UCSD-AML1 (cell line): ENCODE data around the gene ZCCHC18.

Experiments
- DNase-seq: peaks from one replicate; lab custom pipeline; 2025; ENCODE audit not compliant: unreplicated experiment; lab: John Stamatoyannopoulos, UW

ZCCHC18 gene

DNA sequence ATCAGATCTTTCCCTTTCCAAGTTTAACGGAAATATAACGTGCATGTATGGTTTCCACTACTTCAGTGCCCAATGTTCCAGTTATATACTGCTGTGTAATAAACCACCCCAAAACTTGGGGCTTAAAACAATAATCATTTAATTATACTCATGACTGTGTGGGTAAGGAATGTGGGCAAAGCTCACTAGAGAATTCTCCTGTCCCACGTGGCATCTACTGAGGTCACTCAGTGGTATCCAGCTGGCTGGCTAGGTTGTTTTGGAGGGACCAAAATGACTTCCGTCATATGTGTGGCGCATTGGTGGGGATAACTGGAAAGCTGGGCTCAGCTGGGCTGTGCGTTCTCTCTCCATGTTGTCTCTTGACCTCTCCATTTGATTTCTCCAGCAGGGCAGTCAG lies 18.5 kb downstream of the ZCCHC18 start:
- DNase-seq: no peak

DNA sequence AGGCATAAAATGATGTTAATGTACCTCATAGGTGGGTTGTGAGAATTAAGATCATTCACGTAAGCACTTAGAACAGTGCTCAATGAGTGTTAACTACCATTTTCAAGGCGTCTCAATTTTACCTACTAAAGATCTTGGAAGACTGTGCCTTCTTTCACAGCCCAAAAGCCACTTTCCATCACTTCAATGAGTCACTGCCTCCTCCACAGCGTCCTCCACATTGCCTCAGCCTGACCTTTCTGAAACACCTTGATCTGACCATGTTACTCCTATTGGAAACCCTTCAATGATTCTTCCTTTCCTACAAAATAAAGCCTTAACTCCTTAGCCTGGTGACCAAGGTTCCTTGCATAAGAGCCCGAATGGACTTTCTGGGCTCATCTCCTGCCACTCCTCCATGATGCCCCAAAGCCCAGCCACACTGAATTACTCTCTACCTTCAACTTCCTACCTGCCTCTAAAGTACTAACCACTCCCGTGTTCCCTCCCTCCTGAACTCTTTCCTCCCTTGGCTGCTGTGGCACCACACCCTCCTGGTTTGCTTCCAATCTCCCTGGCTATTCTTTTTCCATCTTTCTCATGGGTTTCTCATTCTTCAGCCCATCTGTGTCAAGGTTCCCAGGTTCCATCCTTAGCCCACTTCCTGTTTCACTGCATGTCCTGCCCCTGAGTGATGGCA lies 22.4 kb downstream of the ZCCHC18 start:
- DNase-seq: no peak

DNA sequence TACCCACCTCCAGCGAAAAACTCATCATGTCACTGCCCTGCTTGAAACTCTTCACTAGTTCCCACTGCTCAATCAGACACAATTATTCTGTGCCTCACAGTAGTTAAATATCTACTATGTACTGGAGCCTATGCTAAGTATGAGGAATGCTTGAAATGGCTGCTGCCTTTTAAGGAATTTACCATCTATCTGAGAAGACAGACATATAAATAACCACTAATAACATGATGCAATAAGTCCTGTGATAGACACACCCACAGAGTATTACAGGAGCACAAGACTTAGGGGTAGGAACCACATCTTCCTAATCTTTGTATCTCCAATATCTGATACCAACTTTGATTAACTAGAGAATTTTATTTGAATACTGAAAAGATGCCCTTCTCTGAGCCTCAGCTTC lies 23.4 kb downstream of the ZCCHC18 start:
- DNase-seq: no peak

DNA sequence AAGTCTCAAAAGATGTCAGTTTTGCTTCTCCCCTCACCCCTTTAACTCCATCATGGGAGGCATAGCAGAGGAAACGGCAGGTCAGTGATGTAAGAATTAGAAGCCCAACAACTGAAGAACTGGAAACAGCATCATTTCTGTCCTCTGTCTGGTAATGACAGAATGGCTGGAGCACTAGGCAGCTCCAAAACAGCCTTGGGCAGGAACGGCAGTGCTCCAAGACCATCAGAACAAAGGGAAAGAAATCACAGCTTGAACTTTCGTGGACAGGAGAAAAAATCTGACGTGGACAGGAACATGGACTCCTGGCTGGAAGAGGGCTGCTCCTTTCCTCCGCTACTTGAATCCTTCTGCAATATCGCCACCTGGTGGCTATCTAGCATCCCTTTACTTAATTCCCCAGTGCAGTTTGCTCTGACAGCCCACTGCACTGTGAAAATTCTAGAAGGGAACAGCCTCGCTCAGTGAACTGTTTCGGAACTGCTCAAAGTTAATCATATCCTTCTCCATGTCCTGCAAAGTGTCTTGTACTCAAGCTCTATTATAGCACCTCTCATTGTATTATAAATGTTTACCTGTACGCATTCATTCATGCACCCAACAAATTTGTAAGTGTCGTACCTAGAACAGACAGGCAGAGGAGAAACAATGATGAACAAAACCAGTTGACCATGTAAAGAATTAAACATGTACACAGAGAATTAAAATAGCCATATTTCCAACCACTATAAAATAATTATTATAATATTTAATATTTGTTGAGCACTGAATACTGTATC lies 24.1 kb downstream of the ZCCHC18 start:
- DNase-seq: peak; percentile 32

DNA sequence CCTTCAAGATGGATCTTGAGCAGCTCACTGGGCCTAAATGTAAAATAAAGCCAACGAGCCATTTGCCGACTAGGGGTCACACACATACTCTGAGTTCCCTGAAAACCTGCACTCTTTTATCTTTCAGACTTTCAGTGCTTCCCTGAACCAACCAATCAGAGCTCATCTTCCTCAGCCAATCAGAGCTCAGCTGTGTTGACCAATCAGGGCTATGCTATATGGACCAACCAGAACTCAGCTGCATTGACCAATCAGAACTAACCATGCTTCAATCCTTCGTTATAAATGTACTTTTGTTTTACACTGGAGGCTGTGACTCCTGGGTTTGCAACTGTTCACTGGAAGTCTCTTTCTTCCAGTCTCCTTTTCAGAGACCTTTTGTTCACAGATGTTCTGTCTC lies 25.2 kb downstream of the ZCCHC18 start:
- DNase-seq: no peak

DNA sequence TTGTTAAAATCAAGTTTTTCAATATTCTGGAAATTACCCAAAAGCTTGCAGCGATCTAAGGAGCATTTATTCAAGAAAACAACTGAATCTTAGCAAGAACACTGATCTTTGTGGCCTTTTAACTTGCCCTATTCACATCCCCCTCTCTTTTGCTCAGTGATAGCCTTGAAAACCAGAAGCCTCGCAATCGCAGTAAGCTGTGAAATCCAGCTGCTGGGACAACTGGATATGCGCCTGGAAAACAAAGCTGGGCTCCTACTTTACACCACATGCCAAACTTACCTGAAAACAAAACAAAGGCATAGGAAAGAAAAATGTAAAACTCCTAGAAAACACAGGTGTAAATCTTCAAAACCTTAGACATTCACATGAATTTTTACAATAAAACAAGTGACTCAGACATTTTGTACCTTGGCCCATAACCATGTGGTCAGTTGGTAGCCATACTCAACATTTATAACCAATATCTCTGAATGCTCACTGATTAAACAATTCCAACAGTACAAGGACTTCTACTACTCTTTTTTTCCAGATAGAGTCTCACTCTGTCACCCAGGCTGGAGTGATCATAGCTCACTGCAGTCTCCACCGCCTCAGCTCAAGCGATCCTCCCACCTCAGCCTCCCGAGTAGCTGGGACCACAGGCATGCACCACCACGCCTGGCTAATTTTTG lies 28.9 kb downstream of the ZCCHC18 start:
- no peak for DNase-seq

DNA sequence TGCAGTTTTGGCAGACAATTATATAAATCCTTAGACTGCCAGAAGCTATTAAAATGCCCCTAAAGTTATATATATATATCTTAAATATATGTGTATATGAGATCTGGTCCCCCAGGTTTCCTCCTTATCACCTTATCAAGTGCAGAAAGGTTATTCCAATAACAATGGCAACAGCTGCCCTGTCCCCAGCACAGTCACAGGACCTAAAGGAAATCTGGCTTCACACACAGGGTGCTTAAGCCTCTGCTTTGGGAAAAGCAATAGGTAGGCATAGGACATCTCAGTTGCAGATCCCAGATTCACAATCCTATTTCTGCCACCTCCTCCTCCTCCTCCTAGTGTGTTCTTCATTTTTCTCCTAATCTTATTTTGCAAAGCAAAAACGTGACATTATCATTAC lies 38.7 kb downstream of the ZCCHC18 start:
- DNase-seq: no peak

DNA sequence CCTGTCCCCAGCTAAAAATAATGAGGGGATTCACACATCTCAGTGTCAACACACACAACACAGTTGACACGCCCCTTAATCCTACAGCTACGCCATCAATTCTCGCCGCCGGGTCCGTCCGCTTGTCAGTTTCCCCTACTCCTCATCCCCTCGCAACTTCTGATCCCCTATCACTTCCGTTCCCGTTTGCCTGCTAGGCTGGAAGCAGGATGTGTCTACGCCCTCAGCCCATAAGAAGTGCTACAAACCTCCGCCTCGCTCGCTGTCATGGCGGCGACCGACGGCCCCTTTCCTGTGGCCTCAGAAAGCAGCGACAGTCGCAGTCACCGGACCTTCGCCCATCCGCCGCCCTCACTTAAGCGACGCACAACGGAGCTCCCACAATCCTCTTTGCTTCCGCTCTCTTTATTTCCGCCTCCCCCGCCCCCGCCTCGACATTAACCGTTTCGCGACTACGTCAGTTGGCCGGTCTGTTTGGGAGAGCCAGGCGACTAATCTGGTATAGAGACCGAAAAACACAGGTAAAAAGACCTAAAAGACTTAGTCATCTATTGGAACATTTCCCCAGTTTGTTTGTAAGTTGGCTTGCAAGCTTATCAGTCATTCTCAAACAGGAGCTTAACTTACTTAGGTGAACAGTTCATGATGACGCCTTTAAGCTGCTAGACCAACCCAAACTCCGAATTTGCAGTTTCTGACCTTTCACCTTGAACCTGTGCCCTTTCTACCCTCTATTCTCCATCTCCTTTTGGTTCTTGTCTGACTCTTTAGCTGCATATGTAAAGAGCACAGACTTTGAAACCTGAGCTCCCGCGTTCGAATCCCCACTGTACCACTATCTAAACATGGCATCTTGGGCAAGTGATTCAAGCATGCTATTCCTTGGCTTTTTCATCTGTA lies 44.6 kb downstream of the ZCCHC18 start, which contains the start of gene SLC25A53:
TSS of gene SLC25A53 (minus strand) at position 380 of the 900 bp plus-strand sequence. CDS start 51,752 bp downstream, outside the sequence.
- peak; percentile 85 for DNase-seq
